HCT116 (cell line): ENCODE data around the gene DOCK10. TPM values are rescaled to one million over a fixed set of nuclear protein-coding genes. Genes with fewer than 3 reads are reported as not detected.
"Not testable (repeated sequence)": the region's sequence is repeated elsewhere in the genome, so short reads cannot be mapped to it uniquely, and the experiment has no call there.

Experiments
- ATAC-seq: fragments of 200-7000 bp; cut with Tn5 transposase; 2 replicates; pipeline ENCODE4 v1.9.1; 2020; ENCODE audit warnings: mild to moderate bottlenecking, moderate library complexity
- BruUV-seq: library from RNA; stranded (reverse); fragments of 400-500 nt; replicated peaks from 2 replicates; lab custom pipeline; 2021; lab: Mats Ljungman, UMichigan
- CTCF ChIA-PET: fragments of 300-600 bp; sonication (Branson Sonifier 250); formaldehyde crosslinking; loops from one replicate; lab custom pipeline; 2021; ENCODE audit warnings: antibody characterized with exemption; lab: Charles Lee
- POLR2A ChIA-PET: fragments of 300-600, 350-600 bp; sonication (Branson Sonifier 250); formaldehyde crosslinking; loops from one replicate; lab custom pipeline; 2021; ENCODE audit warnings: antibody characterized with exemption; lab: Charles Lee
- RAD21 ChIA-PET, 2 experiments: fragments of 300-600 bp; sonication (Branson Sonifier 250); formaldehyde crosslinking; loops; one replicate each; lab custom pipeline; 2023; ENCODE audit warnings: low total read pairs in 2 of 2; ENCODE audit not compliant: uncharacterized antibody in 2 of 2, unreplicated experiment in 2 of 2, low non-redundant PET in 1 of 2; lab: Charles Lee
- DNase-seq: peaks from one replicate; pipeline ENCODE4 v3.0.0-alpha.2; 2010; ENCODE audit warnings: low read depth, low spot score
- H2AFZ ChIP-seq: fragments of 200-600 bp; shearing (Covaris generic), sonication (generic); 2 replicates; pipeline ENCODE4 v1.6.1; 2017; ENCODE audit warnings: low read depth, mixed run types, mixed read lengths, antibody characterized with exemption, low read length; ENCODE audit not compliant: poor library complexity, severe bottlenecking
- H3K27ac ChIP-seq: 2 replicates; pipeline ENCODE4 v1.5.1; 2012; ENCODE audit warnings: low read depth, low read length
- H3K27me3 ChIP-seq: fragments of 200-600 bp; sonication (generic); 2 replicates; pipeline ENCODE4 v1.6.1; 2016; ENCODE audit warnings: mixed run types, low read length, mixed read lengths; ENCODE audit not compliant: insufficient read depth
- H3K36me3 ChIP-seq, 2 experiments: fragments of 200-500 bp in 1 of 2; fragments of 200-600 bp in 1 of 2; sonication (Bioruptor generic) in 1 of 2; sonication (generic) in 1 of 2; 2 replicates each; pipeline versions ENCODE4 v1.5.1 to v1.6.1; 2014 to 2016; ENCODE audit warnings: low read length in 2 of 2, inconsistent platforms in 1 of 2, mixed read lengths in 1 of 2, mixed run types in 1 of 2; ENCODE audit not compliant: insufficient read depth in 2 of 2, control insufficient read depth in 1 of 2
- H3K4me1 ChIP-seq, 2 experiments: fragments of 200-600 bp in 1 of 2; sonication (generic) in 1 of 2; 2 replicates each; pipeline versions ENCODE4 v1.5.1 to v1.6.1; 2012 to 2017; ENCODE audit warnings: low read length in 2 of 2, inconsistent platforms in 1 of 2, mild to moderate bottlenecking in 1 of 2, mixed read lengths in 1 of 2, mixed run types in 1 of 2, moderate library complexity in 1 of 2; ENCODE audit not compliant: insufficient read depth in 2 of 2, control insufficient read depth in 1 of 2
- H3K4me2 ChIP-seq: fragments of 200-600 bp; sonication (generic); 2 replicates; pipeline ENCODE4 v1.6.1; 2017; ENCODE audit warnings: mixed run types, low read length, mixed read lengths
- H3K4me3 ChIP-seq, 2 experiments: fragments of 200-600 bp in 1 of 2; sonication (generic) in 1 of 2; replicated peaks in 1 of 2; 2 replicates each; pipeline ENCODE4 v1.5.1; 2011 to 2016; ENCODE audit warnings: low read length in 2 of 2, control low read depth in 1 of 2, low read depth in 1 of 2, mild to moderate bottlenecking in 1 of 2, mixed read lengths in 1 of 2, mixed run types in 1 of 2
- H3K79me2 ChIP-seq: fragments of 200-600 bp; sonication (generic); 2 replicates; pipeline ENCODE4 v1.6.1; 2017; ENCODE audit warnings: mild to moderate bottlenecking, mixed run types, low read length, moderate library complexity, mixed read lengths; ENCODE audit not compliant: insufficient read depth
- H3K9ac ChIP-seq: fragments of 200-600 bp; sonication (generic); 2 replicates; pipeline ENCODE4 v1.6.1; 2016; ENCODE audit warnings: low read length, mixed read lengths
- H3K9me2 ChIP-seq: fragments of 200-600 bp; sonication (generic), shearing (Covaris generic); 2 replicates; pipeline ENCODE4 v1.6.1; 2017; ENCODE audit warnings: mixed run types, mild to moderate bottlenecking, moderate library complexity; ENCODE audit not compliant: insufficient read depth
- H3K9me3 ChIP-seq, 2 experiments: fragments of 200-500 bp in 1 of 2; fragments of 200-600 bp in 1 of 2; sonication (Bioruptor generic) in 1 of 2; sonication (generic) in 1 of 2; 2 replicates each; pipeline ENCODE4 v1.6.1; 2014 to 2017; ENCODE audit warnings: low read length in 2 of 2, mixed read lengths in 2 of 2, inconsistent platforms in 1 of 2, low read depth in 1 of 2, mild to moderate bottlenecking in 1 of 2, mixed run types in 1 of 2, moderate library complexity in 1 of 2; ENCODE audit not compliant: control insufficient read depth in 1 of 2, insufficient read depth in 1 of 2
- H4K20me1 ChIP-seq: fragments of 200-600 bp; sonication (generic), shearing (Covaris generic); 2 replicates; pipeline ENCODE4 v1.6.1; 2017; ENCODE audit warnings: mixed run types, mild to moderate bottlenecking, moderate library complexity; ENCODE audit not compliant: insufficient read depth
- CBX3 ChIP-seq: IDR thresholded peaks from 2 replicates; pipeline ENCODE4 v1.6.1; 2012; ENCODE audit warnings: low read depth
- CTCF ChIP-seq, 3 experiments: fragments of 200-600 bp in 1 of 3; sonication (generic) in 1 of 3; IDR thresholded peaks in 2 of 3; conservative IDR thresholded peaks in 1 of 3; 2 replicates each; pipeline ENCODE4 v1.5.1; 2012 to 2017; ENCODE audit warnings: low read depth in 2 of 3, low read length in 2 of 3, antibody characterized with exemption in 1 of 3, borderline replicate concordance in 1 of 3, control low read depth in 1 of 3, mild to moderate bottlenecking in 1 of 3, mixed read lengths in 1 of 3, mixed run types in 1 of 3, moderate library complexity in 1 of 3; ENCODE audit not compliant: insufficient read depth in 1 of 3
- MAX ChIP-seq: IDR thresholded peaks from 2 replicates; pipeline ENCODE4 v1.6.1; 2012
- REST ChIP-seq: IDR thresholded peaks from 2 replicates; pipeline ENCODE4 v1.6.1; 2012; ENCODE audit warnings: low read depth
- intact Hi-C: fragments of 100-400 bp; cut with micrococcal nuclease; formaldehyde crosslinking; loops from 2 replicates; pipeline ENCODE4 v1.10.0; 2022
- total RNA-seq: library from RNA; stranded (reverse); gene quantifications from one replicate; pipeline ENCODE4 v1.2.1, GENCODE V29; 2021; ENCODE audit not compliant: unreplicated experiment

The DOCK10 gene
- total RNA-seq, 1 experiment from 2014 or later, result 0.54 TPM

- ChIA-PET RAD21 (no interaction called here), CTCF (no interaction called here), POLR2A (no interaction called here)
- intact Hi-C loops, result no loop called here
- H3K9ac ChIP-seq, result no peak overlapping the region
- H4K20me1 ChIP-seq, result no peaks in the 10 kb centered on the region
- H3K27ac ChIP-seq, result no peak overlapping the region
- H3K36me3 ChIP-seq, result no peaks in the 10 kb centered on the region
- no peak for TF ChIP-seq CTCF (IDR thresholded peaks at IDR 0.05 in 2 of 3, conservative IDR thresholded peaks at IDR 0.05 in 1 of 3; ENCODE audit: borderline replicate concordance in 1 of 3, insufficient read depth in 1 of 3, low read depth in 2 of 3, low read length in 2 of 3)
- no peak for TF ChIP-seq CBX3
- TF ChIP-seq MAX, result no peak
- TF ChIP-seq REST, result no peak
- H3K79me2 ChIP-seq, result no peaks in the 10 kb centered on the region
- H3K27me3 ChIP-seq, result no peaks in the 10 kb centered on the region
- H2AFZ ChIP-seq, result no peak overlapping the region
- no peaks in the 10 kb centered on the region for H3K9me2 ChIP-seq
- no peak for ATAC-seq
- H3K4me1 ChIP-seq, result no peaks in the 10 kb centered on the region
- no peak overlapping the region for H3K4me3 ChIP-seq
- H3K9me3 ChIP-seq, result no peaks in the 10 kb centered on the region
- no peak for DNase-seq
- BruUV-seq, result no TSS peak
- H3K4me2 ChIP-seq, result no peak overlapping the region
These were observed 10.4 kb upstream of the DOCK10 start for GRCh38 chr2:225052703-225053102.

GRCh38 chr2:225047502-225047901, 5.2 kb upstream of the DOCK10 start:
- H3K9me3 ChIP-seq, H4K20me1 ChIP-seq, POLR2A ChIA-PET, H3K4me1 ChIP-seq, H3K9ac ChIP-seq, H3K4me3 ChIP-seq, H3K79me2 ChIP-seq, intact Hi-C loops, DNase-seq, H2AFZ ChIP-seq, H3K27me3 ChIP-seq, H3K9me2 ChIP-seq, CTCF ChIA-PET, H3K4me2 ChIP-seq, BruUV-seq, H3K27ac ChIP-seq, H3K36me3 ChIP-seq, RAD21 ChIA-PET, ATAC-seq: not testable (repeated sequence)
